OCI-LY7 (cell line): ENCODE measurements around the gene CNOT1. TPM values are rescaled to one million over a fixed set of nuclear protein-coding genes. Genes with fewer than 3 reads are reported as not detected.

Experiments used
- BruUV-seq: library from RNA; stranded (reverse); fragments of 400-500 nt; replicated peaks from 2 replicates; lab custom pipeline; 2021; lab: Mats Ljungman, UMichigan
- CTCF ChIA-PET: fragments of 300-600 bp; sonication (Branson Sonifier 250); formaldehyde crosslinking; loops from one replicate; lab custom pipeline; 2022; ENCODE audit warnings: antibody characterized with exemption; ENCODE audit not compliant: unreplicated experiment; lab: Charles Lee
- POLR2A ChIA-PET: fragments of 300-600 bp; sonication (Branson Sonifier 250); formaldehyde crosslinking; loops from one replicate; lab custom pipeline; 2022; ENCODE audit warnings: antibody characterized with exemption; lab: Charles Lee
- DNase-seq: peaks from one replicate; pipeline ENCODE4 v3.0.0-alpha.2; 2015; ENCODE audit warnings: low spot score
- H2AFZ ChIP-seq: fragments of 200-600 bp; sonication (generic), shearing (Covaris generic); 2 replicates; pipeline ENCODE4 v1.6.1; 2014; ENCODE audit warnings: mild to moderate bottlenecking, antibody characterized with exemption, low read length, moderate library complexity
- H3K27ac ChIP-seq: fragments of 200-600 bp; sonication (generic); 2 replicates; pipeline ENCODE4 v1.5.1; 2014; ENCODE audit warnings: mixed run types, low read depth, mild to moderate bottlenecking, moderate library complexity, low read length, inconsistent platforms; ENCODE audit not compliant: poor library complexity, severe bottlenecking
- H3K36me3 ChIP-seq: fragments of 200-600 bp; sonication (generic); 2 replicates; pipeline ENCODE4 v1.6.1; 2014; ENCODE audit warnings: mild to moderate bottlenecking, antibody characterized with exemption, low read length, moderate library complexity, mixed read lengths; ENCODE audit not compliant: insufficient read depth
- H3K4me1 ChIP-seq: fragments of 200-600 bp; sonication (generic); 2 replicates; pipeline ENCODE4 v1.5.1; 2014; ENCODE audit warnings: mild to moderate bottlenecking, low read length; ENCODE audit not compliant: insufficient read depth, poor library complexity, severe bottlenecking
- H3K4me2 ChIP-seq: fragments of 200-600 bp; sonication (generic); 2 replicates; pipeline ENCODE4 v1.6.1; 2014; ENCODE audit warnings: mild to moderate bottlenecking, low read length
- H3K4me3 ChIP-seq: fragments of 200-600 bp; sonication (generic); 2 replicates; pipeline ENCODE4 v1.5.1; 2014; ENCODE audit warnings: mild to moderate bottlenecking, low read depth, low read length; ENCODE audit not compliant: poor library complexity, severe bottlenecking
- H3K79me2 ChIP-seq: fragments of 200-600 bp; sonication (generic); 2 replicates; pipeline ENCODE4 v1.6.1; 2016; ENCODE audit warnings: low read depth, mild to moderate bottlenecking, low read length, moderate library complexity, mixed read lengths; ENCODE audit not compliant: insufficient read depth
- H3K9me2 ChIP-seq: fragments of 200-600 bp; sonication (generic); 2 replicates; pipeline ENCODE4 v1.6.1; 2016; ENCODE audit warnings: mild to moderate bottlenecking, low read length, mixed read lengths; ENCODE audit not compliant: insufficient read depth
- H3K9me3 ChIP-seq: fragments of 200-600 bp; sonication (generic); 2 replicates; pipeline ENCODE4 v1.6.1; 2014; ENCODE audit warnings: mild to moderate bottlenecking, mixed run types, low read length, mixed read lengths
- H4K20me1 ChIP-seq: fragments of 200-600 bp; sonication (generic); 2 replicates; pipeline ENCODE4 v1.6.1; 2014; ENCODE audit warnings: mild to moderate bottlenecking, antibody characterized with exemption, low read length, moderate library complexity, mixed read lengths; ENCODE audit not compliant: insufficient read depth
- EZH2phosphoT487 ChIP-seq: fragments of 200-600 bp; sonication (generic); IDR thresholded peaks from 2 replicates; pipeline ENCODE4 v1.6.1; 2018; ENCODE audit warnings: low read depth, borderline replicate concordance, mild to moderate bottlenecking, mixed run types, antibody characterized with exemption, low read length, moderate library complexity, mixed read lengths
- intact Hi-C: fragments of 100-400 bp; cut with micrococcal nuclease; formaldehyde crosslinking; loops from one replicate; pipeline ENCODE4 v1.10.0; 2022; ENCODE audit not compliant: unreplicated experiment
- total RNA-seq, 2 experiments: library from RNA; depleted of rRNA in 1 of 2; stranded (reverse); fragments of >200 nt in 1 of 2; shearing (Covaris generic) in 1 of 2; gene quantifications; 2 replicates each; pipeline ENCODE4 v1.2.3, GENCODE V29; 2014 to 2022
- TF ChIP-seq, protein P1 (sequence below): fragments of 200-600 bp; sonication (generic); conservative IDR thresholded peaks from 2 replicates; pipeline ENCODE4 v1.5.1; 2014; ENCODE audit warnings: mild to moderate bottlenecking, antibody characterized with exemption, low read length, moderate library complexity, mixed read lengths

Gene CNOT1
- total RNA-seq, 2 experiments from 2014 or later: 230 to 288 TPM

DNA sequence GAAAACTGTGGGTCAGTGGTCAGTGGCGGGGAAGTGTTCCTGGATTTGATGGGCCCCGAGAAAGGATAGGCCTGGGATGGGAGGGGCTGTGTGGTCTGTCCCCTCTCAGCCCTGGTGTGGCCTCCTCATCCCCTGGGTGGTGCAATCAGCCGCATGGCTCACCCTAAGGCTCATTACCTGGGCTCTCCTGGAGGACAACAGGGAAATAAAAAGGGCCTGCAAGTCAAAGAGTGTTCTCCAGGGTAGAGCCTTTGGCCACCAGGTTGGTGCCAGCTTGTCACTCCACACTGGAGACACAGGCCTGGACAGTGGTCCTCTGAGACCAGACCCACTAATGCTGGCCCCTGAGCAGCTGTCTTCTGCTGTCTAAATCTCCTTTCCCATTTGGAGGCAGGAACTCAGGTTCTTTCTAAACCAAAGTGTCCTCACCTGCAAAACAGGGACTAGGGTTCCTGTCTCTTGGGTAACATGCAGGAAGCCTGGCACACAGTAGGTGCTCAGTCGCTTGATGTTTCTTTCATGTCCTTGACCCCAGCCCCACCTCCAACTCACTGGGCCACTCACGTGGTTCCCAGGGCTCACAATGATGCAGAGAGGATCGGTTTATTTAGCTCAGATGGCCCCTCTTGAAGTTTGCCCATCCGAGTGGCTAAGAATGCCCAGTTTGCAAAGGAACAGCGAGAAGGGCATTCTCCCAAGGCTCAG, 127.3 kb downstream of the CNOT1 start:
- no peaks in the 10 kb centered on the region for H4K20me1 ChIP-seq
- H3K4me2 ChIP-seq: 0 out of 2 replicates have a peak overlapping the region, but pooled peaks have one; percentile 78
- no peaks in the 10 kb centered on the region for H3K9me3 ChIP-seq
- no peak overlapping the region for H3K27ac ChIP-seq
- H3K79me2 ChIP-seq: no peaks in the 10 kb centered on the region
- ChIA-PET POLR2A (no interaction called here), CTCF (interaction anchor here (0.6 kb wide), 1 partner anchor 9 kb away, joined by 3 read pairs; no protein-coding TSS in a partner anchor)
- no peak overlapping the region for H2AFZ ChIP-seq
- no peak for DNase-seq
- H3K9me2 ChIP-seq: no peaks in the 10 kb centered on the region
- H3K36me3 ChIP-seq: no peaks in the 10 kb centered on the region
- no TSS peak for BruUV-seq
- H3K4me3 ChIP-seq: no peak overlapping the region
- TF ChIP-seq, protein P1, sequence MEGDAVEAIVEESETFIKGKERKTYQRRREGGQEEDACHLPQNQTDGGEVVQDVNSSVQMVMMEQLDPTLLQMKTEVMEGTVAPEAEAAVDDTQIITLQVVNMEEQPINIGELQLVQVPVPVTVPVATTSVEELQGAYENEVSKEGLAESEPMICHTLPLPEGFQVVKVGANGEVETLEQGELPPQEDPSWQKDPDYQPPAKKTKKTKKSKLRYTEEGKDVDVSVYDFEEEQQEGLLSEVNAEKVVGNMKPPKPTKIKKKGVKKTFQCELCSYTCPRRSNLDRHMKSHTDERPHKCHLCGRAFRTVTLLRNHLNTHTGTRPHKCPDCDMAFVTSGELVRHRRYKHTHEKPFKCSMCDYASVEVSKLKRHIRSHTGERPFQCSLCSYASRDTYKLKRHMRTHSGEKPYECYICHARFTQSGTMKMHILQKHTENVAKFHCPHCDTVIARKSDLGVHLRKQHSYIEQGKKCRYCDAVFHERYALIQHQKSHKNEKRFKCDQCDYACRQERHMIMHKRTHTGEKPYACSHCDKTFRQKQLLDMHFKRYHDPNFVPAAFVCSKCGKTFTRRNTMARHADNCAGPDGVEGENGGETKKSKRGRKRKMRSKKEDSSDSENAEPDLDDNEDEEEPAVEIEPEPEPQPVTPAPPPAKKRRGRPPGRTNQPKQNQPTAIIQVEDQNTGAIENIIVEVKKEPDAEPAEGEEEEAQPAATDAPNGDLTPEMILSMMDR: no peak
- TF ChIP-seq EZH2phosphoT487: no peak
- H3K4me1 ChIP-seq: peaks cover 27% of the 10 kb centered on the region
- intact Hi-C loops: no loop called here

DNA sequence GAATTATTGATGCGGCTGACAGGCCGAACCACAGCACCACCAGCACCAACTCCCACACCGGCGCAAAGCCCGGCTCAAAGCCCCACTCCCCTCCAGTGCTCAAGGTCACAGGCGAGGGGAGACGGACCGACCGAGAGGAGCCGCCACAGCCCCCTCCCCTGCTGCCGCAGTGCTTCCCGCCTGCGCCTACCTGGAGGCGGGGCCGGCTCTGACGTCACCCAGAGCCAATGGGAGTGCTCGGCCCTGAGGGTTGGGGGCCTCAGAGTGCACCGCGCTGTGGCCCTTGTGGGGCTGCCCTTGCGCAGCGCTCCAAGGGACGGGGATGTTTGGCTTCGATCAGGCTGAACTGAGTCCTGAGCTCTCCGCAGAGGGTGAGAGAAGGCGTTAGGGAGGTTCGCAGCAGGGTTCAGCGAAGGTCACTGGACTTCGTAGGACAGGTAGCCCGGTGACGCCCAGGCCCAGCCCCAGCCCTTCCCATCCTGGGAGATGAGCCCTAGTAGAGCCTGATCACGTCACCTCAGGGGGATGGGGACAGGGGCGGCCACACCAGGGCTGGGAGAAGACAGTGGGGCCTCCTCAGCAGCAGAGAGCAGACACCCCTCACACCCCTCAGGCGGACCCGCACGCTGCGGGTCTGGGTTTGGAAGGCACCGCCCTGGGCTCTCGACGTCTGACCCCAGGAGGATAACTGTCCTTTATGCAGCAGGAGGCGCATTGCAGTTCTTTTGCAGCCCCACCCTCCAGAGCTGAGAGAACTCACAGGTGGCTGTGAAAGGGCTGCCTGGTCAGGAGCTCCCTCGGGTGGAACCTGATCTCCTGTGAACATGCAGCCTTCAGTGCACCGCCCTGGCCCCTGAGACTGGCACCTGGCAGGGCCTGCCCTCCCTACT, 128.1 kb downstream of the CNOT1 start:
- ChIA-PET CTCF (interaction anchor here (0.6 kb wide), 1 partner anchor 10 kb away, joined by 3 read pairs; no protein-coding TSS in a partner anchor), POLR2A (interaction anchor here (0.6 kb wide), 1 partner anchor 118 kb away, joined by 3 read pairs; no protein-coding TSS in a partner anchor)
- Histone ChIP-seq H3K4me2 (peak overlapping the region; percentile 78), H3K9me3 (no peaks in the 10 kb centered on the region), H4K20me1 (no peaks in the 10 kb centered on the region), H3K4me3 (peak overlapping the region; percentile 65), H2AFZ (peak overlapping the region; percentile 62), H3K79me2 (no peaks in the 10 kb centered on the region), H3K9me2 (no peaks in the 10 kb centered on the region), H3K27ac (no peak overlapping the region), H3K36me3 (no peaks in the 10 kb centered on the region), H3K4me1 (peaks cover 27% of the 10 kb centered on the region)
- DNase-seq: peak; percentile 62
- BruUV-seq: no TSS peak
- TF ChIP-seq, protein P1: no peak
- no peak for TF ChIP-seq EZH2phosphoT487
- intact Hi-C loops: no loop called here
